OCI-LY1 (cell line): Measurements from ENCODE around the gene ALKBH4.
"Not testable (repeated sequence)": the region's sequence is repeated elsewhere in the genome, so short reads cannot be mapped to it uniquely, and the experiment has no call there.

Experiments
- CTCF ChIP-seq: fragments of 200-600 bp; sonication (generic), shearing (Covaris generic); IDR thresholded peaks from 2 replicates; pipeline ENCODE4 v1.5.1; 2017; ENCODE audit warnings: mild to moderate bottlenecking, antibody characterized with exemption, low read length, moderate library complexity, mixed read lengths
- EZH2 ChIP-seq: fragments of 200-600 bp; sonication (generic), shearing (Covaris generic); IDR thresholded peaks from 2 replicates; pipeline ENCODE4 v1.8.0; 2017; ENCODE audit warnings: borderline replicate concordance, mixed run types, mild to moderate bottlenecking, antibody characterized with exemption, low read length, moderate library complexity, mixed read lengths

GRCh38 chr7:102494026-102494425 lies 29.4 kb upstream of the ALKBH4 start:
- not testable (repeated sequence) for TF ChIP-seq CTCF, EZH2
